Upper lobe of left lung (tissue), 4 donors: ENCODE results near the gene PLCB4.

Experiments used
- CTCF ChIP-seq, 6 experiments: fragments of 450-650 bp in 4 of 6; fragments of 200-600 bp in 2 of 6; sonication (generic) in 2 of 6; IDR thresholded peaks; one replicate each; pipeline ENCODE4 v1.5.1; 2016 to 2019; ENCODE audit warnings: antibody characterized with exemption in 6 of 6
- POLR2AphosphoS5 ChIP-seq, 2 donors: sonication (generic); formaldehyde crosslinking; IDR thresholded peaks; one replicate each; pipeline ENCODE4 v1.5.1; 2017; ENCODE audit warnings: antibody characterized with exemption in 2 of 2

- TF ChIP-seq POLR2AphosphoS5 (IDR thresholded peaks at IDR 0.05) (no peak), CTCF (IDR thresholded peaks at IDR 0.05) (no peak)
Observed at GRCh38 chr20:9177278-9177677, 108.4 kb downstream of the PLCB4 start.
